CD8-positive, alpha-beta memory T cell (primary cell): ENCODE data around the gene PRSS2. TPM values are rescaled to one million over a fixed set of nuclear protein-coding genes. Genes with fewer than 3 reads are reported as not detected.

Experiments used
- CTCF ChIA-PET: fragments of 350-600 bp; sonication (Branson Sonifier 250); formaldehyde crosslinking; loops from one replicate; lab custom pipeline; 2021; ENCODE audit warnings: antibody characterized with exemption; lab: Charles Lee
- POLR2A ChIA-PET: fragments of 350-600 bp; sonication (Branson Sonifier 250); formaldehyde crosslinking; loops from one replicate; lab custom pipeline; 2021; ENCODE audit warnings: antibody characterized with exemption; lab: Charles Lee
- DNase-seq, 5 donors: peaks; one replicate each; pipeline versions ENCODE4 v3.0.0 to v3.0.0-alpha.2; 2020 to 2022; ENCODE audit warnings: mixed read lengths in 1 of 5
- H3K27ac ChIP-seq: one replicate; pipeline ENCODE4 v1.7.0; 2013; ENCODE audit warnings: low read depth, mild to moderate bottlenecking, low read length, moderate library complexity
- H3K27me3 ChIP-seq: 2 replicates; pipeline ENCODE4 v1.7.0; 2013; ENCODE audit warnings: low read length, mild to moderate bottlenecking; ENCODE audit not compliant: insufficient read depth, poor library complexity, severe bottlenecking
- H3K36me3 ChIP-seq: 2 replicates; pipeline ENCODE4 v1.7.0; 2013; ENCODE audit warnings: mild to moderate bottlenecking, low read length, moderate library complexity; ENCODE audit not compliant: insufficient read depth
- H3K4me1 ChIP-seq: 2 replicates; pipeline ENCODE4 v1.7.0; 2013; ENCODE audit warnings: mild to moderate bottlenecking, low read length, moderate library complexity; ENCODE audit not compliant: insufficient read depth
- H3K4me3 ChIP-seq: 2 replicates; pipeline ENCODE4 v1.7.0; 2013; ENCODE audit warnings: mild to moderate bottlenecking, low read length
- H3K9me3 ChIP-seq: 2 replicates; pipeline ENCODE4 v1.7.0; 2013; ENCODE audit warnings: mild to moderate bottlenecking, low read length
- H3K27ac Mint-ChIP-seq, 8 donors: one replicate each; pipeline ENCODE4 v1.8.0; 2020 to 2021; ENCODE audit warnings: mixed read lengths in 8 of 8, mild to moderate bottlenecking in 6 of 8, inconsistent platforms in 3 of 8, moderate library complexity in 3 of 8
- H3K27me3 Mint-ChIP-seq, 2 donors: one replicate each; pipeline ENCODE4 v1.8.0; 2020 to 2021; ENCODE audit warnings: mixed read lengths in 2 of 2, mild to moderate bottlenecking in 1 of 2, moderate library complexity in 1 of 2
- H3K36me3 Mint-ChIP-seq, 3 donors: one replicate each; pipeline ENCODE4 v1.8.0; 2020 to 2021; ENCODE audit warnings: mixed read lengths in 3 of 3, inconsistent platforms in 1 of 3, mild to moderate bottlenecking in 1 of 3
- H3K4me1 Mint-ChIP-seq, 3 donors: one replicate each; pipeline ENCODE4 v1.8.0; 2020 to 2021; ENCODE audit warnings: mixed read lengths in 3 of 3, inconsistent platforms in 1 of 3, mild to moderate bottlenecking in 1 of 3
- H3K4me3 Mint-ChIP-seq, 7 donors: one replicate each; pipeline ENCODE4 v1.8.0; 2020 to 2021; ENCODE audit warnings: mixed read lengths in 7 of 7, mild to moderate bottlenecking in 6 of 7, moderate library complexity in 4 of 7, inconsistent platforms in 2 of 7
- H3K9me3 Mint-ChIP-seq, 5 donors: one replicate each; pipeline ENCODE4 v1.8.0; 2020 to 2022; ENCODE audit warnings: mixed read lengths in 5 of 5, mild to moderate bottlenecking in 3 of 5, moderate library complexity in 2 of 5, inconsistent platforms in 1 of 5
- polyA plus RNA-seq: library from polyadenylated mRNA; unstranded; fragments of 300-500 nt; fragmentation: Illumina TruSeq; gene quantifications from one replicate; pipeline ENCODE4 v1.2.3, GENCODE V29; 2021
- total RNA-seq, 2 experiments: library from RNA; stranded (reverse); gene quantifications; one replicate each; pipeline ENCODE4 v1.2.3, GENCODE V29; 2021

PRSS2 gene
- total and polyA plus RNA-seq, 3 experiments from 2014 or later = not detected

DNA sequence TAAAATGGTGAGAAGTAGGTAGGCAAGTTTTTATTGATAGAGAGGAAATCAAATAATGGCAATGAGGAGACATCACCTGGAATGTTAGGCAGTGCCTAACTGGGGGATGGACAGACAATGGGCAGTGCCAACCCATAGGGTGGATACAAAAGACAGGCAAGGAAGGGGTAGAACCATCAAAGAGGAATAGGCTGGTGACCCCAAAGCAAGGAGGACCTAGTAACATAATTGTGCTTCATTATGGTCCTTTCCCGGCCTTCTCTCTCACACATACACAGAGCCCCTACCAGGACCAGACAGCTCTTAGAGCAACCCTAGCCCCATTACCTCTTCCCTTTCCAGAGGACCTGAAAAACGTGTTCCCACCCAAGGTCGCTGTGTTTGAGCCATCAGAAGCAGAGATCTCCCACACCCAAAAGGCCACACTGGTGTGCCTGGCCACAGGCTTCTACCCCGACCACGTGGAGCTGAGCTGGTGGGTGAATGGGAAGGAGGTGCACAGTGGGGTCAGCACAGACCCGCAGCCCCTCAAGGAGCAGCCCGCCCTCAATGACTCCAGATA is 30.0 kb downstream of the PRSS2 start:
- peaks cover 72% of the 10 kb centered on the region for H3K4me1 ChIP-seq
- Mint-ChIP-seq H3K4me1 (peaks cover 71 to 75% (median 73%) of the 10 kb centered on the region in 3 donors), H3K27ac (peak overlapping the region; percentile 94 to 100 (median 100)), H3K9me3 (peaks cover 0 to 5% (median 0%) of the 10 kb centered on the region in 5 donors), H3K36me3 (peaks cover 49 to 92% (median 58%) of the 10 kb centered on the region in 3 donors), H3K4me3 (peak overlapping the region; percentile 92 to 100 (median 100)), H3K27me3 (peaks cover 0 to 16% of the 10 kb centered on the region in 2 donors)
- ChIA-PET POLR2A (interaction anchor here (8.9 to 19.9 kb wide), 2 partner anchors 9 to 14 kb away, joined by 392 to 1213 read pairs; no protein-coding TSS in a partner anchor), CTCF (interaction anchor here (15.2 to 21.1 kb wide), 2 partner anchors 8 to 9 kb away, joined by 508 read pairs; no protein-coding TSS in a partner anchor)
- DNase-seq = no peak
- no peaks in the 10 kb centered on the region for H3K9me3 ChIP-seq
- peaks cover 52% of the 10 kb centered on the region for H3K36me3 ChIP-seq
- peak overlapping the region; percentile 95 for H3K27ac ChIP-seq
- no peaks in the 10 kb centered on the region for H3K27me3 ChIP-seq
- peak overlapping the region; percentile 79 for H3K4me3 ChIP-seq

- H3K27me3 ChIP-seq = no peaks in the 10 kb centered on the region
- Mint-ChIP-seq H3K4me3 (peak overlapping the region; percentile 87 to 100 (median 100)), H3K27ac (peak overlapping the region; percentile 99 to 100 (median 100)), H3K36me3 (peaks cover 49 to 83% (median 58%) of the 10 kb centered on the region in 3 donors), H3K9me3 (peaks cover 0 to 5% (median 0%) of the 10 kb centered on the region in 5 donors), H3K4me1 (peaks cover 81 to 85% (median 83%) of the 10 kb centered on the region in 3 donors), H3K27me3 (peaks cover 0 to 10% of the 10 kb centered on the region in 2 donors)
- POLR2A ChIA-PET = interaction anchor here (8.9 to 19.9 kb wide), 2 partner anchors 8 to 15 kb away, joined by 392 to 1213 read pairs; no protein-coding TSS in a partner anchor
- no peak for DNase-seq
- H3K27ac ChIP-seq = peak overlapping the region; percentile 28
- peaks cover 52% of the 10 kb centered on the region for H3K36me3 ChIP-seq
- CTCF ChIA-PET = interaction anchor here (15.2 to 21.1 kb wide), 2 partner anchors 7 to 10 kb away, joined by 508 read pairs; no protein-coding TSS in a partner anchor
- H3K4me3 ChIP-seq = peak overlapping the region; percentile 54
- H3K4me1 ChIP-seq = peaks cover 82% of the 10 kb centered on the region
- no peaks in the 10 kb centered on the region for H3K9me3 ChIP-seq
These were observed 31.0 kb downstream of the PRSS2 start for GRCh38 chr7:142801601-142802295.

- DNase-seq = no peak
- peaks cover 49 to 78% (median 58%) of the 10 kb centered on the region in 3 donors for H3K36me3 Mint-ChIP-seq
- peak overlapping the region; percentile 87 to 100 (median 100) for H3K4me3 Mint-ChIP-seq
- no peaks in the 10 kb centered on the region for H3K27me3 ChIP-seq
- H3K36me3 ChIP-seq = peaks cover 52% of the 10 kb centered on the region
- peaks cover 0 to 8% of the 10 kb centered on the region in 2 donors for H3K27me3 Mint-ChIP-seq
- peak overlapping the region; percentile 99 to 100 (median 100) for H3K27ac Mint-ChIP-seq
- H3K27ac ChIP-seq = no peak overlapping the region
- POLR2A ChIA-PET = no interaction called here
- H3K9me3 ChIP-seq = no peaks in the 10 kb centered on the region
- H3K4me3 ChIP-seq = peak overlapping the region; percentile 54
- H3K4me1 Mint-ChIP-seq = peaks cover 86 to 90% (median 88%) of the 10 kb centered on the region in 3 donors
- CTCF ChIA-PET = interaction anchor here (1.3 to 15.2 kb wide), 2 partner anchors 9 to 11 kb away, joined by 6 to 508 read pairs; no protein-coding TSS in a partner anchor
- peaks cover 0 to 5% (median 0%) of the 10 kb centered on the region in 5 donors for H3K9me3 Mint-ChIP-seq
- peaks cover 87% of the 10 kb centered on the region for H3K4me1 ChIP-seq
These were observed 31.5 kb downstream of the PRSS2 start for GRCh38 chr7:142802301-142802700.

GRCh38 chr7:142803901-142804300 is 33.1 kb downstream of the PRSS2 start:
- no peak for DNase-seq
- peaks cover 96 to 99% (median 98%) of the 10 kb centered on the region in 3 donors for H3K4me1 Mint-ChIP-seq
- no peaks in the 10 kb centered on the region for H3K27me3 ChIP-seq
- H3K4me3 Mint-ChIP-seq = peak overlapping the region; percentile 66 to 100 (median 87)
- peaks cover 37% of the 10 kb centered on the region for H3K36me3 ChIP-seq
- no peaks in the 10 kb centered on the region for H3K9me3 Mint-ChIP-seq
- H3K27ac ChIP-seq = peak overlapping the region; percentile 46
- peaks cover 34 to 62% (median 50%) of the 10 kb centered on the region in 3 donors for H3K36me3 Mint-ChIP-seq
- POLR2A ChIA-PET = interaction anchor here (1.2 to 13.3 kb wide), 3 partner anchors 9 to 269 kb away, joined by 3 to 1213 read pairs (median 5); no protein-coding TSS in a partner anchor
- H3K4me3 ChIP-seq = peak overlapping the region; percentile 24
- peaks cover 96% of the 10 kb centered on the region for H3K4me1 ChIP-seq
- peak overlapping the region; percentile 99 to 100 (median 100) for H3K27ac Mint-ChIP-seq
- CTCF ChIA-PET = interaction anchor here (15.2 kb wide), 1 partner anchor 13 kb away, joined by 508 read pairs; no protein-coding TSS in a partner anchor
- H3K9me3 ChIP-seq = no peaks in the 10 kb centered on the region
- H3K27me3 Mint-ChIP-seq = peaks cover 0 to 3% of the 10 kb centered on the region in 2 donors

DNA sequence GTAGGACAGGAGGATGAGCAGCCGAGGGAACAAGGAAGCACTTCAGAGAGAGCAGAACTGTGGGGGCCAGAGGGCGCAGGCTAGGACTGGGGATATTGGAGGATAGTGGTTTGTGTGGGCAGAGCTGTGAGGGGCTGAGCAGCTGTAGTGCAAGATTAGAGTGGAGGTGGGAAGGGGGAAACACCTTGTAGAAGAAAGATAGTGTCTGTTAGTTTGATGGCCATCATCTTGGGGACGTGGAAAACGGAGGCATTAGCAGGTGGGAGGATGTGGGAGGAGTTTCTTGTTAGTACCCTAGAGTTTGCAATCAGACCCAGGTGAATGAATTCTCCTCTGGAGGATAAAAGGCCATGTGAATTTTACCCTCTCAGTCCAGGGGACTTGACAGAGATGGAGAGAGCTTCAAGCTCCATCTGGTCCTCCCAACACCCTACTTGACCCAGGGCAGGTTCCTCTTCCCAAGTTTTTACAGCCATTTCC is 34.0 kb downstream of the PRSS2 start:
- Histone ChIP-seq H3K27ac (peak overlapping the region; percentile 46), H3K4me1 (peaks cover 96% of the 10 kb centered on the region), H3K36me3 (peaks cover 30% of the 10 kb centered on the region), H3K4me3 (peak overlapping the region; percentile 24), H3K27me3 (no peaks in the 10 kb centered on the region), H3K9me3 (no peaks in the 10 kb centered on the region)
- H3K27me3 Mint-ChIP-seq = peaks cover 0 to 5% of the 10 kb centered on the region in 2 donors
- peaks cover 96 to 99% (median 98%) of the 10 kb centered on the region in 3 donors for H3K4me1 Mint-ChIP-seq
- peaks cover 29 to 54% (median 42%) of the 10 kb centered on the region in 3 donors for H3K36me3 Mint-ChIP-seq
- ChIA-PET CTCF (interaction anchor here (15.2 kb wide), 1 partner anchor 13 kb away, joined by 508 read pairs; no protein-coding TSS in a partner anchor), POLR2A (interaction anchor here (1.0 to 13.3 kb wide), 4 partner anchors 8 to 269 kb away, joined by 3 to 1213 read pairs (median 4); no protein-coding TSS in a partner anchor)
- H3K27ac Mint-ChIP-seq = peak overlapping the region; percentile 99 to 100 (median 100)
- H3K4me3 Mint-ChIP-seq = peak overlapping the region; percentile 66 to 100 (median 87)
- DNase-seq = peak; percentile 33 to 68 (median 57)
- H3K9me3 Mint-ChIP-seq = no peaks in the 10 kb centered on the region

DNA sequence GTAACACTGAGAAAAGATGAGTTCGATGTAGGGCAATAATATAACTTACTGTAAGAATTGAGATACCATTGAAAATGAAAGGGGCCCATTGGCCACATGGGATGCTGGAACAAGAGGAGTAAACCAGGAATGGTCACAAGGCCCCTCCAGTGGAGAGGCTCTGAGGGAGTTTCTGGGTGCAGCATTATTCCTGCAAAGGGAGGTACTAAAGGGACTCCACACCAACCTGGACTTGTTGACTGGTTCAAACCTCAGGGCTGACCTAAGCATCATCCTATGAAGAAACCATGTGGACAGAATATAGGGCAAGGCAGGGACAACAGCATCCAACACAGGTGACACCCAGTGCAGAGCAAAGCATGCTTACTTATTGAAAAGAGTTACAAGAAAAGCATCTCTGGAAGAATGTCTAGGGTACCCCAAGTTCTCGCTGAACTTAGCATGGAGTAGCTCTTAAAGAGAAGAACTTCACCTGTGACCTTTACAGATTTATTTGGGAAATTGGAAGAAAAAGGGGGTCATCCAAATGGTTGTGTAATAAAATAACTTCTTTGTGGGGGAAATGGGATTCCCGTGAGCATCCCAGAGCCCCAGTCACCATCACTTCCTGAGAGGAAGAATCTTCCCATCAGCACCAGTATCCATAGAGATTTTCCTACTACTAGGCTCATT is 34.7 kb downstream of the PRSS2 start:
- DNase-seq = no peak
- Histone ChIP-seq H3K4me1 (peaks cover 96% of the 10 kb centered on the region), H3K36me3 (peaks cover 30% of the 10 kb centered on the region), H3K9me3 (no peaks in the 10 kb centered on the region), H3K27ac (no peak overlapping the region), H3K27me3 (no peaks in the 10 kb centered on the region), H3K4me3 (peak overlapping the region; percentile 24)
- Mint-ChIP-seq H3K27me3 (peaks cover 0 to 5% of the 10 kb centered on the region in 2 donors), H3K36me3 (peaks cover 29 to 46% (median 35%) of the 10 kb centered on the region in 3 donors), H3K4me1 (peaks cover 96 to 99% (median 98%) of the 10 kb centered on the region in 3 donors), H3K9me3 (no peaks in the 10 kb centered on the region), H3K27ac (peak overlapping the region; percentile 99 to 100 (median 100)), H3K4me3 (peak overlapping the region; percentile 66 to 100 (median 87))
- ChIA-PET POLR2A (interaction anchor here (1.0 to 13.3 kb wide), 2 partner anchors 13 to 91 kb away, joined by 3 to 1213 read pairs; no protein-coding TSS in a partner anchor), CTCF (interaction anchor here (15.2 kb wide), 1 partner anchor 14 kb away, joined by 508 read pairs; no protein-coding TSS in a partner anchor)

DNA sequence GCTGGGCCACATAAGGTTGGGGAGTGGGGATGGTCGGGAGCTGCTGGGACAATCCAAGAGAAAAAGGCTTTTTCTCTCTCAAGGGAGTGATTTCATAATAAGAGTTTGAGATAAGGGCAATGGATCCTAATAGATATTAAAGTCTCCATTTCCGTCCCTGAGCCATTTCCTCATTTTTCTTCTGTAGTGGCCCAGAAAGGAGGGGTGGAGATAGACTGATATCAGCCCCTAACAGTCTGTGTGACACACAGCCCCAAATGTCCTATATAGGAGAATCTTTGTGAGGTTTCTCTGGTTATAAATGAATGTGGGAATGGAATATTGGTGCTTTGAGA is 35.2 kb downstream of the PRSS2 start:
- Mint-ChIP-seq H3K27me3 (peaks cover 0 to 5% of the 10 kb centered on the region in 2 donors), H3K27ac (peak overlapping the region; percentile 99 to 100 (median 100)), H3K9me3 (no peaks in the 10 kb centered on the region), H3K4me3 (peak overlapping the region; percentile 9 to 100 (median 91)), H3K4me1 (peaks cover 95 to 99% (median 98%) of the 10 kb centered on the region in 3 donors), H3K36me3 (peaks cover 29 to 41% (median 31%) of the 10 kb centered on the region in 3 donors)
- Histone ChIP-seq H3K9me3 (no peaks in the 10 kb centered on the region), H3K27me3 (no peaks in the 10 kb centered on the region), H3K36me3 (peaks cover 30% of the 10 kb centered on the region), H3K4me3 (peak overlapping the region; percentile 24), H3K4me1 (peaks cover 96% of the 10 kb centered on the region), H3K27ac (no peak overlapping the region)
- ChIA-PET CTCF (interaction anchor here (15.2 kb wide), 1 partner anchor 15 kb away, joined by 508 read pairs; no protein-coding TSS in a partner anchor), POLR2A (interaction anchor here (13.3 kb wide), 1 partner anchor 14 kb away, joined by 1213 read pairs; no protein-coding TSS in a partner anchor)
- DNase-seq = no peak
